ENCODE measurements around the gene ADAMTS17. TPM values are rescaled to one million over a fixed set of nuclear protein-coding genes. Genes with fewer than 3 reads are reported as not detected.
A peak's percentile ranks its signal among the peaks of the same experiment; 100 is the strongest.

ADAMTS17 gene
- total and polyA plus RNA-seq, 4 donors, result 0.28 to 46.9 (median 9.1) TPM

DNA sequence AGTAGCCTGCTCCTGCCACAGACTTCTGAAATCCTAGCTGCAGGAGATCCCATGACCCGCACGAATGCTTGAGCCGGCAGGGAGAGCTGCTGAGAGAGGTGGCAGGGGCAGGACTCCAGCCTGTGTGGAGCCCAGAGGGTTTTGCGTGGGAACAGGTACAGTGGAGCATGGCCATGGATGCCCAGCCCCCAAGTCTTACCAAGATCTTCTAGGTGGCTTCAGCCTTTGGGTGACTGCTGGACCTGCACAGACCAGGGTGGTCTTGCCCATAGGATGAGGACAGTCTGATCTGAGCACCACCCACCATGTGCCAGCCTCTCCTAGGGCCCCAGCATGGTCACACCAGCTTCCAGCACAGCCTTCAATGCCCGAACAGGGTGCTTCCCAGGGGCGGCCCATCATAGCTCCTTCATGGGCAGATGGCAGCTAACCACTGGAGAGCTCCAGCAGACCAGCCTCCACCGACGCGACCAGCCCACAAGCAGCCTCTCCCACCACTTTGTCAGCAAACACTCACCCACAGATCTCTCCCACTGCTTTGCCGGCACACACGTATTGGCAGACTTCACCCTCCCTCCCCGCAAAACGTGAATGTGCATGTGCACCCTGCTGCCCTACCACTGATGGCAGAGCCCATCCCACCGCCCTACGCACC, 56.0 kb downstream of the ADAMTS17 start:
- no peak for DNase-seq (ENCODE audit: low spot score)
- Histone ChIP-seq H3K9ac (ENCODE audit: low read depth in 1 of 2, low read length in 2 of 2) (no peak overlapping the region), H3K4me1 (ENCODE audit: control insufficient read depth in 4 of 4, insufficient read depth in 4 of 4, low read length in 3 of 4) (peaks cover 3 to 26% (median 16%) of the 10 kb centered on the region in 4 donors), H3K9me3 (ENCODE audit: control insufficient read depth in 4 of 4, low read length in 3 of 4) (no peaks in the 10 kb centered on the region), H3K36me3 (ENCODE audit: control insufficient read depth in 4 of 4, insufficient read depth in 3 of 4, low read depth in 1 of 4, low read length in 3 of 4) (peaks cover 0 to 1% (median 0%) of the 10 kb centered on the region in 4 donors), H3K4me3 (ENCODE audit: low read depth in 1 of 3, low read length in 3 of 3) (no peak overlapping the region), H3K27me3 (ENCODE audit: control insufficient read depth in 4 of 4, insufficient read depth in 4 of 4, low read length in 3 of 4) (no peaks in the 10 kb centered on the region), H3K27ac (ENCODE audit: low read depth in 1 of 2, low read length in 2 of 2) (no peak overlapping the region)
- 94% methylated on average over 15 of the region's 15 CpGs for WGBS
- TF ChIP-seq HNF4A (conservative IDR thresholded peaks at IDR 0.05), result no peak
- no peak for TF ChIP-seq SP1 (IDR thresholded peaks at IDR 0.05)
- TF ChIP-seq, protein P1, sequence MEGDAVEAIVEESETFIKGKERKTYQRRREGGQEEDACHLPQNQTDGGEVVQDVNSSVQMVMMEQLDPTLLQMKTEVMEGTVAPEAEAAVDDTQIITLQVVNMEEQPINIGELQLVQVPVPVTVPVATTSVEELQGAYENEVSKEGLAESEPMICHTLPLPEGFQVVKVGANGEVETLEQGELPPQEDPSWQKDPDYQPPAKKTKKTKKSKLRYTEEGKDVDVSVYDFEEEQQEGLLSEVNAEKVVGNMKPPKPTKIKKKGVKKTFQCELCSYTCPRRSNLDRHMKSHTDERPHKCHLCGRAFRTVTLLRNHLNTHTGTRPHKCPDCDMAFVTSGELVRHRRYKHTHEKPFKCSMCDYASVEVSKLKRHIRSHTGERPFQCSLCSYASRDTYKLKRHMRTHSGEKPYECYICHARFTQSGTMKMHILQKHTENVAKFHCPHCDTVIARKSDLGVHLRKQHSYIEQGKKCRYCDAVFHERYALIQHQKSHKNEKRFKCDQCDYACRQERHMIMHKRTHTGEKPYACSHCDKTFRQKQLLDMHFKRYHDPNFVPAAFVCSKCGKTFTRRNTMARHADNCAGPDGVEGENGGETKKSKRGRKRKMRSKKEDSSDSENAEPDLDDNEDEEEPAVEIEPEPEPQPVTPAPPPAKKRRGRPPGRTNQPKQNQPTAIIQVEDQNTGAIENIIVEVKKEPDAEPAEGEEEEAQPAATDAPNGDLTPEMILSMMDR (IDR thresholded peaks at IDR 0.05; ENCODE audit: low read depth, low read length, missing input control), result no peak
- TF ChIP-seq FOXA2 (IDR thresholded peaks at IDR 0.05), result no peak
- TF ChIP-seq TAF1 (conservative IDR thresholded peaks at IDR 0.05), result no peak
- no peak for TF ChIP-seq MAX (IDR thresholded peaks at IDR 0.05)
- TF ChIP-seq RAD21 (IDR thresholded peaks at IDR 0.05), result no peak
- TF ChIP-seq ATF3 (IDR thresholded peaks at IDR 0.05), result no peak
- no peak for TF ChIP-seq GABPA (IDR thresholded peaks at IDR 0.05 in 1 of 2, conservative IDR thresholded peaks at IDR 0.05 in 1 of 2)
- no peak for TF ChIP-seq RXRA (IDR thresholded peaks at IDR 0.05)
- TF ChIP-seq HNF4G (IDR thresholded peaks at IDR 0.05), result no peak

- Histone ChIP-seq H3K36me3 (ENCODE audit: control insufficient read depth in 4 of 4, insufficient read depth in 3 of 4, low read depth in 1 of 4, low read length in 3 of 4) (peaks cover 0 to 2% (median 0%) of the 10 kb centered on the region in 4 donors), H3K9me3 (ENCODE audit: control insufficient read depth in 4 of 4, low read length in 3 of 4) (no peaks in the 10 kb centered on the region), H3K4me1 (ENCODE audit: control insufficient read depth in 4 of 4, insufficient read depth in 4 of 4, low read length in 3 of 4) (peaks cover 3 to 26% (median 16%) of the 10 kb centered on the region in 4 donors), H3K27me3 (ENCODE audit: control insufficient read depth in 4 of 4, insufficient read depth in 4 of 4, low read length in 3 of 4) (no peaks in the 10 kb centered on the region), H3K27ac (ENCODE audit: low read depth in 1 of 2, low read length in 2 of 2) (peak overlapping the region; percentile 46 to 50), H3K4me3 (ENCODE audit: low read depth in 1 of 3, low read length in 3 of 3) (no peak overlapping the region), H3K9ac (ENCODE audit: low read depth in 1 of 2, low read length in 2 of 2) (no peak overlapping the region)
- WGBS, result 15% methylated on average over 6 of the region's 6 CpGs
- peak; percentile 66 for DNase-seq (ENCODE audit: low spot score)
- peak; percentile 40 for TF ChIP-seq SP1 (IDR thresholded peaks at IDR 0.05)
- TF ChIP-seq EGR1 (IDR thresholded peaks at IDR 0.05; ENCODE audit: low read depth in 2 of 2), result peak; percentile 48 to 64
- no peak for TF ChIP-seq TAF1 (conservative IDR thresholded peaks at IDR 0.05)
- peak; percentile 72 to 74 for TF ChIP-seq JUND (IDR thresholded peaks at IDR 0.05)
- TF ChIP-seq NR2F2 (IDR thresholded peaks at IDR 0.05), result peak; percentile 82
- no peak for TF ChIP-seq YY1 (IDR thresholded peaks at IDR 0.05)
- TF ChIP-seq, protein P2, sequence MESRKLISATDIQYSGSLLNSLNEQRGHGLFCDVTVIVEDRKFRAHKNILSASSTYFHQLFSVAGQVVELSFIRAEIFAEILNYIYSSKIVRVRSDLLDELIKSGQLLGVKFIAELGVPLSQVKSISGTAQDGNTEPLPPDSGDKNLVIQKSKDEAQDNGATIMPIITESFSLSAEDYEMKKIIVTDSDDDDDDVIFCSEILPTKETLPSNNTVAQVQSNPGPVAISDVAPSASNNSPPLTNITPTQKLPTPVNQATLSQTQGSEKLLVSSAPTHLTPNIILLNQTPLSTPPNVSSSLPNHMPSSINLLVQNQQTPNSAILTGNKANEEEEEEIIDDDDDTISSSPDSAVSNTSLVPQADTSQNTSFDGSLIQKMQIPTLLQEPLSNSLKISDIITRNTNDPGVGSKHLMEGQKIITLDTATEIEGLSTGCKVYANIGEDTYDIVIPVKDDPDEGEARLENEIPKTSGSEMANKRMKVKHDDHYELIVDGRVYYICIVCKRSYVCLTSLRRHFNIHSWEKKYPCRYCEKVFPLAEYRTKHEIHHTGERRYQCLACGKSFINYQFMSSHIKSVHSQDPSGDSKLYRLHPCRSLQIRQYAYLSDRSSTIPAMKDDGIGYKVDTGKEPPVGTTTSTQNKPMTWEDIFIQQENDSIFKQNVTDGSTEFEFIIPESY (IDR thresholded peaks at IDR 0.05), result peak; percentile 48
- TF ChIP-seq REST (IDR thresholded peaks at IDR 0.05), result no peak
- TF ChIP-seq, protein P1 (IDR thresholded peaks at IDR 0.05; ENCODE audit: low read depth, low read length, missing input control), result no peak
- no peak for TF ChIP-seq MAX (IDR thresholded peaks at IDR 0.05)
- no peak for TF ChIP-seq FOXA1 (IDR thresholded peaks at IDR 0.05)
- no peak for TF ChIP-seq GABPA (IDR thresholded peaks at IDR 0.05 in 1 of 2, conservative IDR thresholded peaks at IDR 0.05 in 1 of 2)
- no peak for TF ChIP-seq FOXA2 (IDR thresholded peaks at IDR 0.05)
- TF ChIP-seq HNF4A (conservative IDR thresholded peaks at IDR 0.05), result peak; percentile 78 to 81
- peak; percentile 53 for TF ChIP-seq HNF4G (IDR thresholded peaks at IDR 0.05)
- peak; percentile 37 to 47 for TF ChIP-seq RAD21 (IDR thresholded peaks at IDR 0.05)
- TF ChIP-seq ATF3 (IDR thresholded peaks at IDR 0.05), result peak; percentile 65
- peak; percentile 76 to 81 for TF ChIP-seq RXRA (IDR thresholded peaks at IDR 0.05)
Measured at GRCh38 chr15:100284701-100285100, 57.1 kb downstream of the ADAMTS17 start.
